IgD-negative memory B cell (primary cell): ENCODE results near the gene GALNT7. TPM values are rescaled to one million over a fixed set of nuclear protein-coding genes. Genes with fewer than 3 reads are reported as not detected.
"Not testable (repeated sequence)": the region's sequence is repeated elsewhere in the genome, so short reads cannot be mapped to it uniquely, and the experiment has no call there.

ENCODE experiments used
- H3K27ac Mint-ChIP-seq, 3 donors: one replicate each; pipeline ENCODE4 v1.8.0; 2020 to 2022; ENCODE audit warnings: mild to moderate bottlenecking in 3 of 3, mixed read lengths in 3 of 3, moderate library complexity in 1 of 3
- H3K27me3 Mint-ChIP-seq: one replicate; pipeline ENCODE4 v1.8.0; 2021; ENCODE audit warnings: mixed read lengths
- H3K36me3 Mint-ChIP-seq: one replicate; pipeline ENCODE4 v1.8.0; 2020; ENCODE audit warnings: mild to moderate bottlenecking, mixed read lengths
- H3K4me1 Mint-ChIP-seq, 3 donors: one replicate each; pipeline ENCODE4 v1.8.0; 2020 to 2022; ENCODE audit warnings: mixed read lengths in 3 of 3, mild to moderate bottlenecking in 1 of 3
- H3K4me3 Mint-ChIP-seq, 4 donors: one replicate each; pipeline ENCODE4 v1.8.0; 2020 to 2022; ENCODE audit warnings: mild to moderate bottlenecking in 4 of 4, mixed read lengths in 4 of 4, moderate library complexity in 3 of 4
- H3K9me3 Mint-ChIP-seq, 3 donors: one replicate each; pipeline ENCODE4 v1.8.0; 2020 to 2021; ENCODE audit warnings: mixed read lengths in 3 of 3, mild to moderate bottlenecking in 1 of 3
- polyA plus RNA-seq: library from polyadenylated mRNA; unstranded; fragments of 300-500 nt; fragmentation: Illumina TruSeq; gene quantifications from one replicate; pipeline ENCODE4 v1.2.3, GENCODE V29; 2021

GALNT7 gene
- polyA plus RNA-seq, 1 donor from 2014 or later: 7.1 TPM

- not testable (repeated sequence) for H3K36me3 Mint-ChIP-seq, H3K9me3 Mint-ChIP-seq, H3K4me3 Mint-ChIP-seq, H3K27me3 Mint-ChIP-seq, H3K27ac Mint-ChIP-seq
- peaks cover 9 to 23% (median 16%) of the 10 kb centered on the region in 3 donors for H3K4me1 Mint-ChIP-seq
Observed at GRCh38 chr4:173219126-173219437, 50.5 kb downstream of the GALNT7 start.

GRCh38 chr4:173223743-173224142 is 55.1 kb downstream of the GALNT7 start:
- H3K27ac Mint-ChIP-seq: no peak overlapping the region

GRCh38 chr4:173226401-173226888 is 57.8 kb downstream of the GALNT7 start:
- H3K27me3 Mint-ChIP-seq: no peaks in the 10 kb centered on the region
- peaks cover 7% of the 10 kb centered on the region for H3K36me3 Mint-ChIP-seq
- H3K9me3 Mint-ChIP-seq: no peaks in the 10 kb centered on the region
- H3K27ac Mint-ChIP-seq: peak overlapping the region in 1 of 3 donors; percentile 53
- H3K4me1 Mint-ChIP-seq: peaks cover 0 to 5% (median 2%) of the 10 kb centered on the region in 3 donors
- no peak overlapping the region for H3K4me3 Mint-ChIP-seq

More at GRCh38 chr4:173223743-173224142, 55.1 kb downstream of the GALNT7 start:
- Mint-ChIP-seq H3K9me3 (peaks cover 0 to 2% (median 0%) of the 10 kb centered on the region in 3 donors), H3K4me3 (no peak overlapping the region), H3K27me3 (no peaks in the 10 kb centered on the region), H3K4me1 (peaks cover 4 to 16% (median 7%) of the 10 kb centered on the region in 3 donors), H3K36me3 (peaks cover 7% of the 10 kb centered on the region)

- H3K27ac Mint-ChIP-seq: no peak overlapping the region
- no peak overlapping the region for H3K4me3 Mint-ChIP-seq
- no peaks in the 10 kb centered on the region for H3K9me3 Mint-ChIP-seq
- peaks cover 12% of the 10 kb centered on the region for H3K36me3 Mint-ChIP-seq
- H3K27me3 Mint-ChIP-seq: no peaks in the 10 kb centered on the region
- peaks cover 0 to 3% (median 3%) of the 10 kb centered on the region in 3 donors for H3K4me1 Mint-ChIP-seq
Observed at GRCh38 chr4:173227756-173228155, 59.1 kb downstream of the GALNT7 start.

GRCh38 chr4:173230062-173230461 is 61.5 kb downstream of the GALNT7 start:
- Mint-ChIP-seq H3K4me1 (peaks cover 0 to 3% (median 3%) of the 10 kb centered on the region in 3 donors), H3K9me3 (no peaks in the 10 kb centered on the region), H3K27me3 (no peaks in the 10 kb centered on the region), H3K36me3 (peaks cover 6% of the 10 kb centered on the region), H3K4me3 (no peak overlapping the region), H3K27ac (no peak overlapping the region)

- H3K27me3 Mint-ChIP-seq: no peaks in the 10 kb centered on the region
- H3K4me3 Mint-ChIP-seq: no peak overlapping the region
- peaks cover 0 to 5% (median 4%) of the 10 kb centered on the region in 3 donors for H3K4me1 Mint-ChIP-seq
- H3K27ac Mint-ChIP-seq: no peak overlapping the region
- no peaks in the 10 kb centered on the region for H3K9me3 Mint-ChIP-seq
- H3K36me3 Mint-ChIP-seq: peaks cover 4% of the 10 kb centered on the region
Observed at GRCh38 chr4:173231916-173232315, 63.3 kb downstream of the GALNT7 start.

- Mint-ChIP-seq H3K27ac (no peak overlapping the region), H3K27me3 (no peaks in the 10 kb centered on the region), H3K9me3 (no peaks in the 10 kb centered on the region), H3K4me1 (peaks cover 0 to 9% (median 6%) of the 10 kb centered on the region in 3 donors), H3K4me3 (no peak overlapping the region), H3K36me3 (peaks cover 4% of the 10 kb centered on the region)
Observed at GRCh38 chr4:173233857-173234256, 65.2 kb downstream of the GALNT7 start.

- no peak overlapping the region for H3K27ac Mint-ChIP-seq
- H3K4me1 Mint-ChIP-seq: peaks cover 0 to 10% (median 6%) of the 10 kb centered on the region in 3 donors
- H3K36me3 Mint-ChIP-seq: peaks cover 4% of the 10 kb centered on the region
- no peak overlapping the region for H3K4me3 Mint-ChIP-seq
- no peaks in the 10 kb centered on the region for H3K27me3 Mint-ChIP-seq
- no peaks in the 10 kb centered on the region for H3K9me3 Mint-ChIP-seq
Observed at GRCh38 chr4:173235050-173235449, 66.4 kb downstream of the GALNT7 start.

- peaks cover 6% of the 10 kb centered on the region for H3K36me3 Mint-ChIP-seq
Observed at GRCh38 chr4:173236301-173236700, 67.7 kb downstream of the GALNT7 start.

GRCh38 chr4:173237152-173237551 is 68.5 kb downstream of the GALNT7 start:
- Mint-ChIP-seq H3K27ac (peak overlapping the region in 1 of 3 donors; percentile 67), H3K9me3 (no peaks in the 10 kb centered on the region)

More at GRCh38 chr4:173236301-173236700, 67.7 kb downstream of the GALNT7 start:
- Mint-ChIP-seq H3K27ac (peak overlapping the region in 1 of 3 donors; percentile 0), H3K27me3 (no peaks in the 10 kb centered on the region), H3K9me3 (no peaks in the 10 kb centered on the region), H3K4me1 (peaks cover 0 to 9% (median 6%) of the 10 kb centered on the region in 3 donors), H3K4me3 (no peak overlapping the region)

GRCh38 chr4:173237762-173238161 is 69.2 kb downstream of the GALNT7 start:
- no peak overlapping the region for H3K4me3 Mint-ChIP-seq
- H3K36me3 Mint-ChIP-seq: peaks cover 2% of the 10 kb centered on the region
- H3K9me3 Mint-ChIP-seq: no peaks in the 10 kb centered on the region
- peaks cover 2 to 11% (median 8%) of the 10 kb centered on the region in 3 donors for H3K4me1 Mint-ChIP-seq
- no peak overlapping the region for H3K27ac Mint-ChIP-seq
- no peaks in the 10 kb centered on the region for H3K27me3 Mint-ChIP-seq

More at GRCh38 chr4:173237152-173237551, 68.5 kb downstream of the GALNT7 start:
- Mint-ChIP-seq H3K36me3 (peaks cover 2% of the 10 kb centered on the region), H3K4me3 (no peak overlapping the region), H3K27me3 (no peaks in the 10 kb centered on the region), H3K4me1 (peaks cover 0 to 9% (median 7%) of the 10 kb centered on the region in 3 donors)

- Mint-ChIP-seq H3K4me1 (peaks cover 21 to 36% (median 26%) of the 10 kb centered on the region in 3 donors), H3K36me3 (peaks cover 2% of the 10 kb centered on the region), H3K27me3 (no peaks in the 10 kb centered on the region), H3K9me3 (no peaks in the 10 kb centered on the region), H3K4me3 (no peak overlapping the region), H3K27ac (no peak overlapping the region)
Observed at GRCh38 chr4:173240696-173241095, 72.1 kb downstream of the GALNT7 start.

GRCh38 chr4:173242466-173243250 is 74.0 kb downstream of the GALNT7 start:
- H3K27me3 Mint-ChIP-seq: no peaks in the 10 kb centered on the region
- peaks cover 2% of the 10 kb centered on the region for H3K36me3 Mint-ChIP-seq
- H3K9me3 Mint-ChIP-seq: no peaks in the 10 kb centered on the region
- H3K4me1 Mint-ChIP-seq: peaks cover 30 to 45% (median 44%) of the 10 kb centered on the region in 3 donors
- H3K4me3 Mint-ChIP-seq: peak overlapping the region in 1 of 4 donors; percentile 38
- no peak overlapping the region for H3K27ac Mint-ChIP-seq

GRCh38 chr4:173243321-173243720 is 74.7 kb downstream of the GALNT7 start:
- Mint-ChIP-seq H3K27ac (no peak overlapping the region), H3K9me3 (no peaks in the 10 kb centered on the region), H3K27me3 (no peaks in the 10 kb centered on the region), H3K4me3 (no peak overlapping the region), H3K4me1 (peaks cover 30 to 48% (median 48%) of the 10 kb centered on the region in 3 donors), H3K36me3 (peaks cover 2% of the 10 kb centered on the region)

- peak overlapping the region in 1 of 4 donors; percentile 10 for H3K4me3 Mint-ChIP-seq
- peaks cover 2% of the 10 kb centered on the region for H3K36me3 Mint-ChIP-seq
- peaks cover 30 to 48% (median 46%) of the 10 kb centered on the region in 3 donors for H3K4me1 Mint-ChIP-seq
- H3K9me3 Mint-ChIP-seq: no peaks in the 10 kb centered on the region
- no peak overlapping the region for H3K27ac Mint-ChIP-seq
- H3K27me3 Mint-ChIP-seq: no peaks in the 10 kb centered on the region
Observed at GRCh38 chr4:173243917-173244658, 75.5 kb downstream of the GALNT7 start.
